ENCODE measurements around the gene RYR2.

- TF ChIP-seq POLR2AphosphoS5 (IDR thresholded peaks at IDR 0.05; ENCODE audit: low read depth, low read length) (no peak), POLR2A (IDR thresholded peaks at IDR 0.05; ENCODE audit: low read depth, low read length) (no peak), TAF1 (IDR thresholded peaks at IDR 0.05; ENCODE audit: borderline replicate concordance, low read depth, low read length) (no peak)
Observed at GRCh38 chr1:237440346-237440745, 398.4 kb downstream of the RYR2 start.
